ENCODE data around the gene STRN4.

GRCh38 chr19:46755853-46756543 lies 9.7 kb upstream of the STRN4 start:
- TF ChIP-seq CTCF (IDR thresholded peaks at IDR 0.05) (no peak), POLR2A (IDR thresholded peaks at IDR 0.05) (no peak)
